Measurements from ENCODE around the gene RESP18. TPM values are rescaled to one million over a fixed set of nuclear protein-coding genes. Genes with fewer than 3 reads are reported as not detected.
"Not testable (repeated sequence)": the region's sequence is repeated elsewhere in the genome, so short reads cannot be mapped to it uniquely, and the experiment has no call there.

Gene RESP18
- total RNA-seq, 1 donor from 2014 or later = not detected

DNA sequence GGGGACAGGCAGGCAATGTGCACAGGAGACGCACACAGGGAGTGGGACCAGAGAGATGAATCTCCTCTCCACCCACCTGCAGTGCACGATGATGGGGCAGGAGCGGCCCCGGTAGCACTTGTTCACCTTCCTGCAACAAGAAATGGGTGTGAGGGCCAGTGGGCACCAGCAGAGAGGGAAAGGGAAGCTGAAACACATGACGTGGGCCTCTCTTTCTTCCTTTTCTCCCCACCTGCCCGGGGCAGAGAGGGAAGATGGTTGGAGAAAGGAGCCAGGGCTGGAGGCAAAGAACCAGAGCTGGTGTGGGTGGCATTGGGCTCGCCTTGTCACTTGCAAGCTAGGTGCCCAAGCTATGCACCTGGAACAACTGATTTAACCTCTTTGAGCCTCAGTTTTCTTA is 41.1 kb downstream of the RESP18 start:
- Histone ChIP-seq H3K36me3 (no peaks in the 10 kb centered on the region), H3K27ac (no peak overlapping the region), H3K4me1 (peaks cover 15% of the 10 kb centered on the region), H3K27me3 (no peaks in the 10 kb centered on the region), H3K9me3 (no peaks in the 10 kb centered on the region), H3K4me3 (no peak overlapping the region)
- ATAC-seq (no peak), DNase-seq (peak; percentile 22)
- intact Hi-C loops (cut with DNase I) = loop anchor here (5.0 kb wide), 1 partner anchor 129 kb away; the partner anchor contains the start of gene NHEJ1
- TF ChIP-seq, protein P1, sequence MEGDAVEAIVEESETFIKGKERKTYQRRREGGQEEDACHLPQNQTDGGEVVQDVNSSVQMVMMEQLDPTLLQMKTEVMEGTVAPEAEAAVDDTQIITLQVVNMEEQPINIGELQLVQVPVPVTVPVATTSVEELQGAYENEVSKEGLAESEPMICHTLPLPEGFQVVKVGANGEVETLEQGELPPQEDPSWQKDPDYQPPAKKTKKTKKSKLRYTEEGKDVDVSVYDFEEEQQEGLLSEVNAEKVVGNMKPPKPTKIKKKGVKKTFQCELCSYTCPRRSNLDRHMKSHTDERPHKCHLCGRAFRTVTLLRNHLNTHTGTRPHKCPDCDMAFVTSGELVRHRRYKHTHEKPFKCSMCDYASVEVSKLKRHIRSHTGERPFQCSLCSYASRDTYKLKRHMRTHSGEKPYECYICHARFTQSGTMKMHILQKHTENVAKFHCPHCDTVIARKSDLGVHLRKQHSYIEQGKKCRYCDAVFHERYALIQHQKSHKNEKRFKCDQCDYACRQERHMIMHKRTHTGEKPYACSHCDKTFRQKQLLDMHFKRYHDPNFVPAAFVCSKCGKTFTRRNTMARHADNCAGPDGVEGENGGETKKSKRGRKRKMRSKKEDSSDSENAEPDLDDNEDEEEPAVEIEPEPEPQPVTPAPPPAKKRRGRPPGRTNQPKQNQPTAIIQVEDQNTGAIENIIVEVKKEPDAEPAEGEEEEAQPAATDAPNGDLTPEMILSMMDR (IDR thresholded peaks at IDR 0.05) = no peak

DNA sequence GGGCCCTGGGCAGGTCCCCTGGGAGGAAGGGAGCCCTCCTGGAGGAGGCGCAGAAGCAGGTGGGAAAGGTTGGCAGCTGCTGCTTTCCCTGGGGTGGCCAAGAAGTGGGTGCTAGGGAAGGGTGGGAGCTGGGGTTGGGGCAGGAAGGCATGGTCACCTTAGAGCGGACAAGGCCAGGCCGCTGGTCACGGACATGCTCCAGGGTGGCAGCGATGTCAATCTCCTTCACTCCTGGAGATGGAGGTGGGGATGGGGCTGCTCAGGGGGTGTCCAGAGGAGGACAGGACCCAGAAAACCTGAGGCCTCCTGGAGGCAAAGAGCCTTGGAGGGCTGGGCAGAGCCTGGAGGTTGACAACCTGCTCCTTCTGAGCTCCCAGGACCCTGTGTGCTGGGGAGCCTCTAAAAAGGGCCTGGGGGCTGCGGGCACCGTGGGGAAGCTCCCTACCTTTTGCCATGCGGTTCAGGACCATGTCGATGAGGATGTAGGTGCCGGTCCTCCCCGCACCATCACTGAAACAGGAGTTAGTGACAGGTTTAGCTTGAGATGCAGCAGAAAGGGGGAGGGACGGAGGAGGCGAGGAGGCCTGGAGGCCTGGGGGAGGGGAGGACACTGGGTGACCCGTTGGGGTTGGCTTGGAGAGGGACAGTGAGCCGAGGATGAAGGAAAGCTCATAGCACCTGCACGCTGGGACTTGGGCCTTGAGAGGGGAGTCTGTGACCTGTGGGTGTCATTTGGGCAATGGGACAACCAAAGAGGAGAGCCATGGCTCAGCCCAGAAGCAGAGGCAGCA is 42.0 kb downstream of the RESP18 start:
- ATAC-seq = no peak
- H3K4me1 ChIP-seq = peaks cover 15% of the 10 kb centered on the region
- no peak overlapping the region for H3K4me3 ChIP-seq
- H3K9me3 ChIP-seq = no peaks in the 10 kb centered on the region
- DNase-seq = peak; percentile 48
- TF ChIP-seq, protein P1 (IDR thresholded peaks at IDR 0.05) = no peak
- no peak overlapping the region for H3K27ac ChIP-seq
- intact Hi-C loops (cut with DNase I) = loop anchor here (5.0 kb wide), 1 partner anchor 128 kb away; the partner anchor contains the start of gene NHEJ1
- H3K36me3 ChIP-seq = no peaks in the 10 kb centered on the region
- H3K27me3 ChIP-seq = no peaks in the 10 kb centered on the region

DNA sequence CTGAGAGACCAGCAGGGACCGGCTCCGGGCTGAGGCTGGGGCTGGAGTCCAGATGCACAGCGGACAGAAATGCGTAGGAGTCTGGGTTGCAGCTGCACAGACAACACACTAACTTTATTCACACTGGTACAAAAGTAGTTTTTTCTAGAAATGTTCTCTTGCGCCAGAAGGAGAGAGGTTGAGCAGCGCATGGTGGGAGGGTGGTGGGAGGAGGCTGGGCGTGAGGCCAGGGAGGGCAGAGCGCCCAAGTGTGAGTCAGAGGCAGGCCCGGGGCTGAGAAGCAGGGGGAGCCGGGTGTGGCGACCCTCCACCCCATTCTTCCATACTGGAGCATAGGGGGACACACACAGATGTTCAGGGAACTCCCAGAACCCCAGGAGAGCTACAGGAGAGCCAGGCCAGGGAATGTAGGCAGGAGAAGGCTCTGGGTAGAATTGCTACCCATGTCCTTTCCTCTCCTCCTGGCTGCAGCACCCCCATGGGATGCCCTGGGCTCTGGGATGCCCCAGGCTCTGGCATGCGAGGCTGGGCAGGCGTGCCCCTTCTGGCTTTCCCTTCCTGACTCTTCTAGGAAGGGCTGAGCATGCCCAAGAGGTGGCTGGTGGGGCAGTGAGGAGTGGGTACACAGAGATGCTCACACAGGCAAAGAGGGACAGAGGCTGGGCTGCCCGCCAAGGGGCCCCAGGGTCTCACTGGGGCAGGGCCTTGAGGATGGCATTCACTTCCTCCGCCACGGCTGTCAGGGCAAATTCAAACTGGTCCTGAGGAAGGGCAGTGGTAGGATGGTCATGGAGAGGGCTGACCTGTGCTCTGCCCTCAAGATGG is 42.8 kb downstream of the RESP18 start:
- no peak overlapping the region for H3K27ac ChIP-seq
- intact Hi-C loops (cut with DNase I) = loop anchor here (5.0 kb wide), 1 partner anchor 127 kb away; the partner anchor contains the start of gene NHEJ1
- TF ChIP-seq, protein P1 (IDR thresholded peaks at IDR 0.05) = no peak
- peaks cover 12% of the 10 kb centered on the region for H3K4me1 ChIP-seq
- peak; percentile 77 for DNase-seq
- no peaks in the 10 kb centered on the region for H3K9me3 ChIP-seq
- H3K27me3 ChIP-seq = no peaks in the 10 kb centered on the region
- ATAC-seq = peak; percentile 24
- no peak overlapping the region for H3K4me3 ChIP-seq
- H3K36me3 ChIP-seq = peaks cover 7% of the 10 kb centered on the region

DNA sequence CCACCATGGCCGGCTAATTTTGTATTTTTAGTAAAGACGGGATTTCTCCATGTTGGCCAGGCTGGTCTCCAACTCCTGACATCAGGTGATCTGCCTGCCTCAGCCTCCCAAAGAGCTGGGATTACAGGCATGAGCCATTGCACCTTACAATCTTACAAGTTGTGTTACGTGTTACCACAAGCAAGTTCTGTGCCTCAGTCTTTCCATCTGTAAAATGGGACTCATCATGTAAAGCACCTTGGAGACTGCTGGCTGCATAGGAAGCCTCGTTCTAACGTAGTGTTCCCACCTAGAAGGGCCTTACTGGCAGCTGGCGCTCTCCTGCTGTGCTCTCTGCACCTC is 43.4 kb downstream of the RESP18 start:
- H3K27ac ChIP-seq = no peak overlapping the region
- H3K27me3 ChIP-seq = no peaks in the 10 kb centered on the region
- DNase-seq (peak; percentile 15), ATAC-seq (no peak)
- intact Hi-C loops (cut with DNase I) = no loop called here
- H3K4me1 ChIP-seq = peaks cover 7% of the 10 kb centered on the region
- peaks cover 12% of the 10 kb centered on the region for H3K36me3 ChIP-seq
- H3K4me3 ChIP-seq = no peak overlapping the region
- no peaks in the 10 kb centered on the region for H3K9me3 ChIP-seq
- TF ChIP-seq, protein P1 (IDR thresholded peaks at IDR 0.05) = no peak

DNA sequence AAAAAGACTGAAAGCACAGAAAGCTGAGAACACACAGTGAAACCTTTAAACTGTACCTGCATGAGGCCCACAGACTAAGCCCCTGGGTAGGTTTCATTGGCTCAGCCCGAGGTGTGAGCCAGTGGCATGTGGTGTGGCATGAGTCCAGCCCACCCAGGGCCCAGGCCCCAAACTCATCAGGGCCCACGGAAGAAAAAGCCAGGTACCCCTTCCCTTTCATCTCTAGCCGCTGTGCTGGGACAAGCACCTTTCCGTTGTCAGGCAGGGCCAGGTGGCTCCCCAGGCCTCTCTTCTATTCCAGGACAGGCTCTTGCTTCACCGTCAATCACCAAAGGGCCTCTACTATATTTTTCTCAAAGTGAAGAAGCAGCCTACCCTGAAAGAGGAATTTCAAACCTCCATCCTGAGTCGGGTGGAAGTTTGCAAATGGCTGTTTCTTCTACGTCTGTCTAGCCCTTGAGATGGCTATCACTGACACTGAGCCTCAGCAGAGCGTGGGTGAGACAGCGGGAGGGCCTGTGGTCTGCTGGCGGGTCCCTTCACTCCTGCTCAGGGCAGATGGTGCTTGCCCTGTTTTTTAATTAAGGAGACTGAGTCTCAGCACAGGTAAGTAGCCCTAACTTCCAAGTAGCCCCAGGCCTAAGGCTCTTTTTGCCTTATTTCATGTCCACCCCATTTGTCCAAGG is 44.8 kb downstream of the RESP18 start:
- DNase-seq (peak; percentile 37), ATAC-seq (no peak)
- Histone ChIP-seq H3K9me3 (no peaks in the 10 kb centered on the region), H3K27ac (no peak overlapping the region), H3K36me3 (peaks cover 27% of the 10 kb centered on the region), H3K4me3 (no peak overlapping the region), H3K4me1 (peaks cover 6% of the 10 kb centered on the region), H3K27me3 (no peaks in the 10 kb centered on the region)
- intact Hi-C loops (cut with DNase I) = no loop called here
- TF ChIP-seq, protein P1 (IDR thresholded peaks at IDR 0.05) = no peak

DNA sequence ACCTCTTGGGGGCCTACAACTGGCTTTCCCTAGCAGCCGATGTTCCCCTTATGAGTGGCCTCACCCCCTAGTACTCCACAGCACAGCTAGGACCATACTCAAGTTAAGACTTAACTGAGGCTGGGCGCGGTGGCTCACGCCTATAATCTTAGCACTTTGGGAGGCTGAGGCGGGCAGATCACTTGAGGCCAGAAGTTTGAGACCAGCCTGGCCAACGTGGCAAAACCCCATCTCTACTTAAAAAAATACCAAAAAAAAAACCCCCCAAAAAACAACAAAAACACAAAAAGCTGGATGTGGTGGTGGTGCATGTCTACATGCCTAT is 45.5 kb downstream of the RESP18 start:
- intact Hi-C loops (cut with DNase I); ATAC-seq; H3K4me1 ChIP-seq; H3K9me3 ChIP-seq; H3K27me3 ChIP-seq; H3K27ac ChIP-seq; H3K4me3 ChIP-seq: not testable (repeated sequence)
- peaks cover 33% of the 10 kb centered on the region for H3K36me3 ChIP-seq
- peak; percentile 31 for DNase-seq

Data from upper lobe of right lung (tissue), 1 donor.